Psoas muscle (tissue), 8 donors: ENCODE measurements around the gene THAP7. TPM values are rescaled to one million over a fixed set of nuclear protein-coding genes. Genes with fewer than 3 reads are reported as not detected.
"Not testable (repeated sequence)": the region's sequence is repeated elsewhere in the genome, so short reads cannot be mapped to it uniquely, and the experiment has no call there.

Experiments used
- ATAC-seq, 4 donors: fragments of 200-7000 bp; cut with Tn5 transposase; one replicate each; pipeline ENCODE4 v1.9.1; 2020; ENCODE audit warnings: moderate library complexity in 3 of 4, mild to moderate bottlenecking in 2 of 4
- DNase-seq, 2 donors: peaks; one replicate each; pipeline ENCODE4 v3.0.0-alpha.2; 2020
- H3K27ac ChIP-seq: fragments of 200-600 bp; one replicate; pipeline ENCODE4 v1.8.0; 2022
- H3K27me3 ChIP-seq, 3 donors: fragments of 200-600 bp in 1 of 3; one replicate each; pipeline versions ENCODE4 v1.6.1 to v1.8.0; 2013 to 2022; ENCODE audit warnings: low read length in 2 of 3, mild to moderate bottlenecking in 2 of 3, moderate library complexity in 1 of 3; ENCODE audit not compliant: insufficient read depth in 3 of 3
- H3K36me3 ChIP-seq, 2 donors: fragments of 200-600 bp in 1 of 2; one replicate each; pipeline versions ENCODE4 v1.6.1 to v1.8.0; 2013 to 2022; ENCODE audit warnings: low read depth in 1 of 2, mild to moderate bottlenecking in 1 of 2, moderate library complexity in 1 of 2; ENCODE audit not compliant: insufficient read depth in 1 of 2
- H3K4me1 ChIP-seq: fragments of 200-600 bp; one replicate; pipeline ENCODE4 v1.8.0; 2022
- H3K4me3 ChIP-seq: fragments of 200-600 bp; one replicate; pipeline ENCODE4 v1.8.0; 2022; ENCODE audit warnings: mild to moderate bottlenecking
- H3K9me3 ChIP-seq: fragments of 200-600 bp; one replicate; pipeline ENCODE4 v1.8.0; 2022
- WGBS, 3 donors: extraction: QIAGEN DNeasy Blood & Tissue Kit; methylation state at CpG; one replicate each; pipeline versions ENCODE4 v1.1.6 to v1.1.7; 2013; 5-methylcytosine and 5-hydroxymethylcytosine counted together
- intact Hi-C, 2 donors: fragments of 100-400 bp; cut with DNase I; formaldehyde crosslinking; loops; one replicate each; pipeline versions ENCODE4 v1.11.0 to v1.14.2; 2022
- polyA plus RNA-seq, 3 donors: library from polyadenylated mRNA; stranded (reverse); fragments of 200-250 nt; gene quantifications; one replicate each; pipeline ENCODE4 v1.2.3, GENCODE V29; 2013
- total RNA-seq, 4 donors: library from RNA; stranded (reverse); fragmentation: NEBNext Ultra II Directional in 2 of 4; extraction: Animal tissue kit (Norgen Biotek cat#: 25700) in 2 of 4; gene quantifications; one replicate each; pipeline versions ENCODE4 v1.2.1 to v1.2.4, GENCODE V29; 2021 to 2023
- TF ChIP-seq, protein P1 (sequence below): fragments of 200-600 bp; IDR thresholded peaks from one replicate; pipeline ENCODE4 v1.8.0; 2022; ENCODE audit warnings: antibody characterized with exemption
- donor health status: healthy with polysubstance abuse.
- donor health status: DM: no; HTN: no; CAD: no; lungs with moderate emphysema.
- donor health status: Bipolar disorder and iron deficiency.
- donor health status: healthy.
- donor health status: DM: yes; HTN: yes; CAD: no.
- donor health status: DM: no; HTN: no; CAD: no.
- donor health status: DM: no; HTN: no; CAD: no.
- donor health status: DM: yes; HTN: yes; CAD: no.

The THAP7 gene
- total and polyA plus RNA-seq, 7 donors = 25.2 to 67.5 (median 39.2) TPM

DNA sequence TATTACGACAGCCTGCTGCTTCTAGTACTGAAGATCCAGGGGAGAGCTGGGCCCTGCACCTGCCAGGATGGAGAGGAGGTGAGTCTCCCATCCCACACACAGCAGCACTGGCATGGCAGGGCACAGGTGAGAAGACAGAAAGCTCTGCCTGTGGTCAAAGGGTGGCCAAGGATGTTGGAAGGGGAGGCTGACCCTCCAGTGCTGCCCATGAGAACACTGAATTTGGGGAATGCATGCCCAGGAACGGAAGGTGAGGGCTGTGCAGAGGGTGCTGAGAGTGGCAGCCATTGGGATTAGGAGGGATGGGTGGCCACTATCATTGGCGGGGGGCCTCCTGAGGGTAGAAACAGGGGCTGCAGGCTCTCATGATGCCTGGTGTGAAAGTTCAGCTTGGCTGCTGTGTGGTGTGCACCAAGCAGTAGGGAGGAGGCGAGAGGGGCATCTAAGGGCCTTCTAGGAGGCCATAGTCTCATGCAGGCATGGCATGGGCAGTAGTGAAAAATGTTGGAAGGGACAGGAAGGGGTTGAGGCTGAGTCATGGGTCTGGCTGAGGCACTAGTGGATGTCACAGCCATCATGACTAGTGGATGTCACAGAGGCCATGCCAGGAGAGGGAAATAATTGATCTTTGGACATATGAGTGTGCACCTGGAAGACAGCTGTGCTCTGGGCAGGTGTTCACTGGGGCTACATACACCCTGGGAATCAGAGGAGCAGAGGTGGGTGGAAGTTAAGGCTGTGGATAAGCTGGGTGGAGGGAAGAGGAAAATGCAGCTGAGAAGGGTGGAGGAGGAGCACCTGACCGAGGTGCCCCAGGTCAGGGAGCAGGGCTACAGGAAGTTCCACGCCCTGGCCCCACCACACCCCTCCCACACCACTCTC, 41.3 kb upstream of the THAP7 start:
- DNase-seq (peak in 1 of 2 donors; percentile 29), ATAC-seq (peak in 2 of 4 donors; percentile 9 to 19)
- intact Hi-C loops = no loop called here
- Histone ChIP-seq H3K9me3 (no peaks in the 10 kb centered on the region), H3K4me3 (peak overlapping the region; percentile 77), H3K27ac (no peak overlapping the region), H3K4me1 (peaks cover 22% of the 10 kb centered on the region), H3K27me3 (no peaks in the 10 kb centered on the region), H3K36me3 (peaks cover 0 to 6% of the 10 kb centered on the region in 2 donors)
- 87 to 95% (median 94%) methylated on average over 4 to 6 of the region's 6 CpGs for WGBS, 3 donors
- TF ChIP-seq, protein P1, sequence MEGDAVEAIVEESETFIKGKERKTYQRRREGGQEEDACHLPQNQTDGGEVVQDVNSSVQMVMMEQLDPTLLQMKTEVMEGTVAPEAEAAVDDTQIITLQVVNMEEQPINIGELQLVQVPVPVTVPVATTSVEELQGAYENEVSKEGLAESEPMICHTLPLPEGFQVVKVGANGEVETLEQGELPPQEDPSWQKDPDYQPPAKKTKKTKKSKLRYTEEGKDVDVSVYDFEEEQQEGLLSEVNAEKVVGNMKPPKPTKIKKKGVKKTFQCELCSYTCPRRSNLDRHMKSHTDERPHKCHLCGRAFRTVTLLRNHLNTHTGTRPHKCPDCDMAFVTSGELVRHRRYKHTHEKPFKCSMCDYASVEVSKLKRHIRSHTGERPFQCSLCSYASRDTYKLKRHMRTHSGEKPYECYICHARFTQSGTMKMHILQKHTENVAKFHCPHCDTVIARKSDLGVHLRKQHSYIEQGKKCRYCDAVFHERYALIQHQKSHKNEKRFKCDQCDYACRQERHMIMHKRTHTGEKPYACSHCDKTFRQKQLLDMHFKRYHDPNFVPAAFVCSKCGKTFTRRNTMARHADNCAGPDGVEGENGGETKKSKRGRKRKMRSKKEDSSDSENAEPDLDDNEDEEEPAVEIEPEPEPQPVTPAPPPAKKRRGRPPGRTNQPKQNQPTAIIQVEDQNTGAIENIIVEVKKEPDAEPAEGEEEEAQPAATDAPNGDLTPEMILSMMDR = no peak

DNA sequence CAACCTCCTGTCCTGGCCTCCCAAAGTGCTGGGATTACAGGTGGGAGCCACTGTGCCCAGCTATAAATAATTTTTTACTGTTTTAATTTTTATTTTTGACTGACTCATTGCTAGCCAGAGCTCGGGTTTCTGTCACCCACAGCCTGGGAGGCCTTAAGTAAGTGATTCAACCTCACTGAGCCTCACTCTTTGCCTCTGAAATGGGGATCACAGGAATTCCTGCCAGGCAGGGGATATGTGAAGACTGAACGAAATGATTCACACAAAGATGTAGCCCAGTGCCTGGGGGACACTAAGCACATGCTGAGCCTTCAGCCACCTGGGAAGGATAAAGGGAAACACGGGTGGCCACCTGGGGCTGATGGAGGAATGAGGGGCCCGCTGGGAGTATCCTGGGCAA, 40.0 kb upstream of the THAP7 start:
- intact Hi-C loops = no loop called here
- DNase-seq (peak in 1 of 2 donors; percentile 17), ATAC-seq (no peak)
- Histone ChIP-seq H3K4me3 (no peak overlapping the region), H3K27ac (no peak overlapping the region), H3K27me3 (no peaks in the 10 kb centered on the region), H3K36me3 (peaks cover 0 to 6% of the 10 kb centered on the region in 2 donors), H3K9me3 (no peaks in the 10 kb centered on the region), H3K4me1 (peaks cover 31% of the 10 kb centered on the region)
- WGBS, 3 donors = 67 to 84% (median 72%) methylated on average over 4 of the region's 4 CpGs
- TF ChIP-seq, protein P1 = no peak

- peak in 1 of 2 donors; percentile 15 for DNase-seq
- ATAC-seq, H3K4me3 ChIP-seq, H3K9me3 ChIP-seq, H3K27me3 ChIP-seq, H3K27ac ChIP-seq, intact Hi-C loops: not testable (repeated sequence)
- H3K4me1 ChIP-seq = peaks cover 18% of the 10 kb centered on the region
- WGBS, 3 donors = 87 to 92% (median 91%) methylated on average over 5 of the region's 5 CpGs
- peaks cover 0 to 18% of the 10 kb centered on the region in 2 donors for H3K36me3 ChIP-seq
Observed at GRCh38 chr22:21039158-21039557, 37.2 kb upstream of the THAP7 start.

- peak in 1 of 2 donors; percentile 62 for DNase-seq
Observed at GRCh38 chr22:21038405-21038804, 36.5 kb upstream of the THAP7 start.

DNA sequence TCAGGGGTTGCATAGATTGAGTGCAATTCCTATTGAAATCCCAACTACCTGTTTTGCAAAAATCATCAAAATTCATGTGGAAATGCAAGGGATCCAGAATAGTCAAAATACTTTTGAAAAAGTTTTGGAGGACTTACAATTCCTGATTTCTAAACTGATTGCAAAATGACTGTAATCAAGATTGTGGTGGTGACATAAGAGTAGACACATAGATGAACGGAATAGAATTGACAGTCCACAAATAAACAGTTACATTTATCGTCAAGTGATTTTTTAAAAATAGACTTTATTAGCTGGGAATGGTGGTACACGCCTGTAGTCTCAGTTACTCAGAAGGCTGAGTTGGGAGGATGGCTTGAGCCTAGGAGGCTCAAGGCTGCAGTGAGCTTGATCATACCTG, 33.1 kb upstream of the THAP7 start:
- Histone ChIP-seq H3K4me3 (no peak overlapping the region), H3K27me3 (peaks cover 0 to 25% (median 6%) of the 10 kb centered on the region in 3 donors), H3K27ac (no peak overlapping the region), H3K9me3 (no peaks in the 10 kb centered on the region), H3K4me1 (peaks cover 34% of the 10 kb centered on the region), H3K36me3 (peaks cover 0 to 12% of the 10 kb centered on the region in 2 donors)
- ATAC-seq (no peak), DNase-seq (no peak)
- TF ChIP-seq, protein P1 = no peak
- intact Hi-C loops = no loop called here
- 83 to 95% (median 91%) methylated on average over 3 of the region's 3 CpGs for WGBS, 3 donors

More at GRCh38 chr22:21038405-21038804, 36.5 kb upstream of the THAP7 start:
- H3K36me3 ChIP-seq = peaks cover 0 to 18% of the 10 kb centered on the region in 2 donors
- H3K4me1 ChIP-seq = peaks cover 18% of the 10 kb centered on the region
- H3K4me3 ChIP-seq = no peak overlapping the region
- TF ChIP-seq, protein P1 = no peak
- peak; percentile 43 to 78 (median 60) for ATAC-seq
- WGBS, 3 donors = 20 to 25% (median 22%) methylated on average over 2 of the region's 2 CpGs
- H3K27ac ChIP-seq = peak overlapping the region; percentile 42
- H3K27me3 ChIP-seq = no peaks in the 10 kb centered on the region
- intact Hi-C loops = no loop called here
- H3K9me3 ChIP-seq = no peaks in the 10 kb centered on the region
